CD4-positive, alpha-beta T cell treated with Interferon alpha-2 for 1 hour (primary cell): ENCODE measurements around the gene AGAP1.

Experiments used
- DNase-seq, 2 donors: peaks; one replicate each; pipeline ENCODE4 v3.0.0-alpha.2; 2020 to 2022

Gene AGAP1

DNA sequence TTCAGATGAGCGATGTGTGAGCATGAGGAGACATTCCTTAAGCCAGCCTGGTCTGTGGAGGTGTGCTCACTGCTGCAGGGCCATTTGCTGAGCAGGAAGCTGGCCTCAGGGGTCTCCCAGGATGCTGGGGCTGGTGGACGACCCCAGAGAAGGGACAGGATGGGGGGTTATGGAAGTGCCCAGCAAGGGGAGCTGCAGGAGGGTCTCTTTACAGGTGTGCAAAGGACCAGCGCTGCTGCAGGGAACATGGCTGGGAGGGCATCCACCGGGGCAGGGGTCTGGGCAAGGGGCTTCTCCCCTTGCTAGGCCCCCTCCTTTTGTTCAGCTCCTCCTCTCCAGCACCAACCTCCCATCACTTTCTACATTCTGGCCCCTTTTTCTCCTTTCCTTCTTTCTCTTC is 489.2 kb downstream of the AGAP1 start:
- DNase-seq: no peak

- no peak for DNase-seq
Observed at GRCh38 chr2:235984552-235984951, 490.7 kb downstream of the AGAP1 start.

- DNase-seq: no peak
Observed at GRCh38 chr2:235986361-235986760, 492.5 kb downstream of the AGAP1 start.

- no peak for DNase-seq
Observed at GRCh38 chr2:235988271-235989015, 494.6 kb downstream of the AGAP1 start.

- no peak for DNase-seq
Observed at GRCh38 chr2:235989591-235989990, 495.7 kb downstream of the AGAP1 start.

GRCh38 chr2:235990344-235990743 is 496.5 kb downstream of the AGAP1 start:
- DNase-seq: no peak

GRCh38 chr2:235992024-235992423 is 498.2 kb downstream of the AGAP1 start:
- DNase-seq: no peak

DNA sequence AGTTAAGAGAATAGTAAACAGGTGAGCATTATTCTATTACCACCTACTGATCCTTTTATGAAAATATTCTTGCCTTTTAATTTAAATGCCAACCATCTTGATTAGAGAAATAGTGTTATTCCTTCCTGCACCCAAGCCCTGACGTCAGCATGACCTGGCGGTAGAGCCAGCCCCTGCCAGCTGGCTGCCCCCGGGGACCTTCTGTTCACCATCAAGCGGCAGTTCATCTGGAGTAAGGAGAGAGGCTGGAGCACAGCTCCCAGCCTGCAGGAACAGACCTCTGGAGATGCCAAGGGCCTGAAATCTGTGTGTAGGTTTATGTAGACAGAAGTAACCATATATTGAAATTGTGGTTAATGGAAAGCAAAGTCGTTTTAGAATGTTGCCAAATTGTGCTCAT is 502.6 kb downstream of the AGAP1 start:
- DNase-seq: no peak

DNA sequence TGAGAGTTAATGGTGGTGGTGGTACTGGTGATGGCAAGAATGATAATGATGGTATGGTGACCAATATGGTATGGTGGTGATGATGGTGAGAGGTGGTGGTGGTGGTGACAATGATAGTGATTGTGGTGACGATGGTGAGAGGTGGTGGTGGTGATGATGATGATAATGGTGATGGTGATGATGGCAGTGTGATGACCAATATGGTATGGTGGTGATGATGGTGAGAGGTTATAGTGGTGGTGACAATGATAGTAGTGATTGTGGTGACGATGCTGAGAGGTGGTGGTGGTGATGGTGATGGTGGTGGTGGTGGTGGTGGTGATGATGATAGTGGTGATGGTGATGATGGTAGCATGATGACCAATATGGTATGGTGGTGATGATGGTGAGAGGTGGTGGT is 505.2 kb downstream of the AGAP1 start:
- no peak for DNase-seq

- no peak for DNase-seq
Observed at GRCh38 chr2:236001166-236001828, 507.5 kb downstream of the AGAP1 start.

DNA sequence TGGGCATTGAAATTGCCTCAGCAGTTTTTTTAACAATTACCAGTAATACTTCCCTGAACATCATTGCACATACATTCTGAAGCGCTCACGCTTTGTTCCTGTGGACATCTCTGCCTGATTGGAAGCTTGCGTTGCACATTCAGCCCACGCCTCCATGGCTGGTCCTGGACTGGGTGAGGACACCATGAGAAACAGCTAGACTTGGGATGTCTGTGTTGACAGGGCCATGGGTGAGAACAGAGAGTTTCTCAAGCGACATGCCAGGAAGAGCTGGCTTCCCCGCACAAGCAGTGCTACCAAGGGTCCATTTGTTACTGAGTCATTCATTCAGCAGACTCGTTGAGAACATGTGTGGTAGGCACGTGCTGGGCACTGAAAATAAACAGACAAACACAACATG is 508.0 kb downstream of the AGAP1 start:
- no peak for DNase-seq

DNA sequence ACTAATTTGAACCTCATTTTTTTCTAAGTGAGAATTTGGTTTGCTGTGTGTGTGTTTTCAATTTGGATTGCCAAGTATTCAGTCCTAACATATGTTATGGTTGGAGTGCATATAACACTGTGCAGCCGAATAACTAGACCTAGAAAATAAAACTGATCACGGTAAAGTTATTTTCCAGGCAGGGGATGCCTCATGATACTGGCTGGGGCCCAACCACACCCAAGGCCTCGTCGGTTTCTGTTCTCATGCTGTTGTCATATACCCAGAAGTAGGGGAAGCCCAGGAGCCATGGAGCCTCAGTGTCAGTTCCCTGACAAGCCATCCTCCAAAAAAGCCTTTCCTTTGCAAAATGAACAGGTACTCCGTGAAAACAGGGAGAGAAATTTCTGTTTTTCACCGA is 514.2 kb downstream of the AGAP1 start:
- no peak for DNase-seq

DNA sequence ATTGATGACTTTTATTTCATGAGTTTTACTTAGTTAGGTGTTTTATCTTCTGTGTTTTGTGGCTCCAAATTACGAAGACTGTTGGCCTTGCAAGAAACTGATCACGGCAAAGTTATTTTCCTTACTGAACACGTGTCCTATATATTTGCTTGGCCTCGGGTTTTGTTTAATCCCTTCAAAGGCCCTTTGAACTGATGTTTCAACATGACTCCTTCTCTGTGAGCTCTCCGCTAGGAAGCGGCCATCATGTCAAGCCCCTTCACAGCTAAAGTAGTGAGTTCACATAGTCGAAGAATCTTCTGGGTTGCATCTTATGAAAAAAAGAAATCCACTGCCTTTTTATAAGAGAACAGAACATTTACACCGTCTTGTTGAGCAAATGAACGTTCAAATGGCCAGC is 515.0 kb downstream of the AGAP1 start:
- no peak for DNase-seq

DNA sequence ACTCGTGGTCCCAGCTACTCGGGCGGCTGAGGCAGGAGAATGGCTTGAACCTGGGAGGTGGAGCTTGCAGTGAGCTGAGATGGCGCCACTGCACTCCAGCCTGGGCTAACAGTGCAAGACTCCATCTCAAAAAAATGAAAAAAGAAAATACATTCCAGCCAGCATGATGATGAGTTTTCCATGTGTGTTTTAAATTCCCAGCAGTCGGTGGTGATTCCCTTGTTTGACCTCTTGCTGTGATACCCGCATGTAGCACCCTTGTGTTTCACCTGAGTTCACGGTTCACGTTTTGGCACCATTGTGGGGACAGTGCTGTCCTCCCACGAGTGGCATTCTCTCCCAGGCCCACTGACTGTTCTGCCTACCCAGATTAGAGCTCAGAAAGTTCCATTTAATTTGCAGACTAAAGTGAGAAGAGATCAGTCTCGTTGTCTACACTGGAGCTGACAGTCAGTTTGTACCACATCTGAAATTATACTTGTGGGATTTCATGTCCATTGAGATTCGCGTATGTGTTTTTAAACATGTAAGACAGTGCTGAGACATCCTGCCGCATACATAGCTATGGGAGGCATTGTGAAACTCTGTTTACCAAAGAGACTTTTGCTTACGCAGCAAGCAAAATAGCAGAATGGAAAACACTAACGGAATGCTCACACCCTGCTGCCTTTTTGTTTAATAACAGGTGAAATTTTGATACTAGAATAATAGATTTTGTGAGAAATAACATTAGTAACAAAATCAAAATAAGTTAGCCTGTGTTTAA is 517.3 kb downstream of the AGAP1 start:
- DNase-seq: no peak

DNA sequence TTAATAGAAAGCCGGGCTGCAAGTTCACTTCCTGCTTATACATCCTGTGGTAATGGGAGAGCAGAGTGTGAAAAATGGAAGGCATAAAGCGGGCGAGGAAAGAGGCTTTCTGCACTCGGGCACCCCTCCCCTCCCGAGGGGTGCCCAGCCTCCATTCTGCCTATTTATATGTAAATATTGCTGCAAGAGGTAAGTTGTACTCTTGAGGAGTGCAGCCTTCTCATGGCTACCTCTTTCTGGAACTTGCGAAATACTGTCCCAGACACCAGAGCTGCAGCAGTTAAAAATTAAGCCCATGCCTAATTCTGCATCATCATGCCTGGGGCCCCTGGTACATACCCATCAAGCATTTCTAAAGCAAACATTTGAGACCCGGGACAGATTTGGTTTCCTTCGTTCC is 518.3 kb downstream of the AGAP1 start:
- no peak for DNase-seq

GRCh38 chr2:236014408-236015131 is 520.7 kb downstream of the AGAP1 start:
- no peak for DNase-seq

GRCh38 chr2:236015171-236015570 is 521.3 kb downstream of the AGAP1 start:
- DNase-seq: no peak

GRCh38 chr2:236016496-236016895 is 522.7 kb downstream of the AGAP1 start:
- DNase-seq: no peak

- DNase-seq: no peak
Observed at GRCh38 chr2:236017446-236017845, 523.6 kb downstream of the AGAP1 start.

- no peak for DNase-seq
Observed at GRCh38 chr2:236019434-236019833, 525.6 kb downstream of the AGAP1 start.

DNA sequence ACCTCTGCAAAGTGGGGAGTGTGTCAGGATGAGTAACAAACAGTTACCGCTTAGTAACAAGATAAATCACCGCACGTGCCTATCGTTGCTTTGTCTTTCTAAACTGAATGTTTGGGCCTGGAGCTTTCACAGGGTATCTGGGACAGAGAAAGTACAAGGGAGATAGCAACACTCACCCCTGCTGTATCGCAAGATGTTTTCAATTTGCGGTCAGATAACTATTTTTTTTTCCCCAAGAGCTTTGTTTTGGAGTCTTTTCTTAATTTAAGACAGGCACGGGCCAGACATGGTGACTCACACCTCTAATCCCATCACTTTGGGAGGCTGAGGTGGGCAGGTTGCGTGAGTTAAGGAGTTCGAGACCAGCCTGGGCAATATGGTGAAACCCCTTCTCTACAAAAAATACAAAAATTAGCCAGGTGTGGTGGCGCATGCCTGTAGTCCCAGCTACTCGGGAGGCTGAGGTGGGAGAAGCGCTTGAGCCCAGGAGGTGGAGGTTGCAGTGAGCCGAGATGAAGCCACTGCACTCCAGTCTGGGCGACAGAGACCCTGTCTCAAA is 527.7 kb downstream of the AGAP1 start:
- no peak for DNase-seq

DNA sequence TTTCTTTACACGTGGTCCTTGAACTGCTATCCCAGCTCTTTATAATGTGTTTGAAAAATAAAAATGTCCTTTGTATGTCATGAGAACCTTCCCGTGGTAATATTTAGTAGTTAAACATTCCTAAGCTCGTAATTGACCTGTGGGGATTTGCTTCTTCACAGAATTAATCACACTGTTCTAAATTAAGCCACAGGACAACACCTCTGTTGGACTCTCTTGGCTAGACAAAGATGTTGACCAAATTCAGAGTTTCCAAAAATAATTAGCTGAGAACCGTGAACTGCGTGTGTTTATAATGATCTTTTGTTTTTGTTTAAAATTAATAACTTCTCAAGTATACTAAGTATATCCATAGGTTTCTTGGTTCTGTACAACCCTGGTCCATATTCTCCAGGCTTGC is 528.3 kb downstream of the AGAP1 start:
- DNase-seq: no peak

- DNase-seq: no peak
Observed at GRCh38 chr2:236025892-236026291, 532.0 kb downstream of the AGAP1 start.
